DND-41 (cell line): ENCODE results near the gene FBN1.

Experiments used
- ATAC-seq: fragments of 200-7000 bp; cut with Tn5 transposase; 3 replicates; pipeline ENCODE4 v1.9.1; 2021; ENCODE audit warnings: low read depth; ENCODE audit not compliant: insufficient read depth
- DNase-seq: peaks from one replicate; pipeline ENCODE4 v3.0.0-alpha.2; 2020
- H2AFZ ChIP-seq: 2 replicates; pipeline ENCODE4 v1.6.0; 2012; ENCODE audit warnings: low read depth, low read length
- H3K27ac ChIP-seq: 2 replicates; pipeline ENCODE4 v1.5.1; 2012; ENCODE audit warnings: low read length, inconsistent platforms
- H3K27me3 ChIP-seq: fragments of 200-600 bp; sonication (generic); 2 replicates; pipeline ENCODE4 v1.6.0; 2012; ENCODE audit warnings: low read length, mild to moderate bottlenecking, inconsistent platforms; ENCODE audit not compliant: insufficient read depth, poor library complexity
- H3K36me3 ChIP-seq: 2 replicates; pipeline ENCODE4 v1.5.1; 2012; ENCODE audit warnings: low read length, inconsistent platforms; ENCODE audit not compliant: insufficient read depth
- H3K4me1 ChIP-seq: 2 replicates; pipeline ENCODE4 v1.5.1; 2012; ENCODE audit warnings: mild to moderate bottlenecking, low read length; ENCODE audit not compliant: insufficient read depth
- H3K4me2 ChIP-seq: 2 replicates; pipeline ENCODE4 v1.6.0; 2012; ENCODE audit warnings: mild to moderate bottlenecking, moderate library complexity, low read length, inconsistent platforms; ENCODE audit not compliant: insufficient read depth
- H3K4me3 ChIP-seq, 2 experiments: fragments of 200-600 bp in 1 of 2; shearing (Covaris generic) in 1 of 2; 2 replicates each; pipeline ENCODE4 v1.5.1; 2012 to 2016; ENCODE audit warnings: inconsistent platforms in 2 of 2, low read length in 2 of 2, mild to moderate bottlenecking in 2 of 2, low read depth in 1 of 2, moderate library complexity in 1 of 2
- H3K79me2 ChIP-seq: 2 replicates; pipeline ENCODE4 v1.6.0; 2012; ENCODE audit warnings: low read length, inconsistent platforms; ENCODE audit not compliant: insufficient read depth
- H3K9ac ChIP-seq: 2 replicates; pipeline ENCODE4 v1.6.0; 2012; ENCODE audit warnings: low read depth, mild to moderate bottlenecking, inconsistent platforms, low read length, moderate library complexity
- H3K9me3 ChIP-seq: 2 replicates; pipeline ENCODE4 v1.5.1; 2012; ENCODE audit warnings: low read length, moderate library complexity, mild to moderate bottlenecking, inconsistent platforms; ENCODE audit not compliant: insufficient read depth, severe bottlenecking
- H4K20me1 ChIP-seq: 2 replicates; pipeline ENCODE4 v1.6.0; 2012; ENCODE audit warnings: low read length; ENCODE audit not compliant: insufficient read depth
- CTCF ChIP-seq: IDR thresholded peaks from 2 replicates; pipeline ENCODE4 v1.5.1; 2012; ENCODE audit warnings: borderline replicate concordance, low read length, moderate library complexity, mild to moderate bottlenecking; ENCODE audit not compliant: poor library complexity, severe bottlenecking; ENCODE audit errors: extremely low read depth
- EZH2 ChIP-seq: IDR thresholded peaks from 3 replicates; pipeline ENCODE4 v1.6.1; 2012; ENCODE audit warnings: borderline replicate concordance, low read depth, mild to moderate bottlenecking, moderate library complexity, low read length, inconsistent platforms; ENCODE audit not compliant: severe bottlenecking

FBN1 gene

GRCh38 chr15:48556159-48556897 is 89.2 kb downstream of the FBN1 start:
- Histone ChIP-seq H3K9me3 (no peaks in the 10 kb centered on the region), H3K27ac (no peak overlapping the region), H3K27me3 (no peaks in the 10 kb centered on the region), H3K9ac (no peak overlapping the region), H3K4me2 (no peak overlapping the region), H3K4me1 (no peaks in the 10 kb centered on the region), H3K79me2 (no peaks in the 10 kb centered on the region), H2AFZ (no peak overlapping the region), H3K4me3 (no peak overlapping the region), H4K20me1 (no peaks in the 10 kb centered on the region), H3K36me3 (no peaks in the 10 kb centered on the region)
- TF ChIP-seq CTCF = no peak
- TF ChIP-seq EZH2 = no peak
- DNase-seq (no peak), ATAC-seq (no peak)

- Histone ChIP-seq H3K9me3 (no peaks in the 10 kb centered on the region), H3K9ac (no peak overlapping the region), H3K27ac (no peak overlapping the region), H3K4me3 (no peak overlapping the region), H3K27me3 (no peaks in the 10 kb centered on the region), H2AFZ (no peak overlapping the region), H3K4me2 (no peak overlapping the region), H3K4me1 (no peaks in the 10 kb centered on the region), H4K20me1 (no peaks in the 10 kb centered on the region), H3K79me2 (no peaks in the 10 kb centered on the region), H3K36me3 (no peaks in the 10 kb centered on the region)
- TF ChIP-seq CTCF (no peak), EZH2 (no peak)
- no peak for DNase-seq
- no peak for ATAC-seq
Measured at GRCh38 chr15:48555241-48555881, 90.1 kb downstream of the FBN1 start.

- TF ChIP-seq CTCF (no peak), EZH2 (no peak)
- Histone ChIP-seq H3K36me3 (no peaks in the 10 kb centered on the region), H3K27me3 (no peaks in the 10 kb centered on the region), H3K4me2 (no peak overlapping the region), H3K4me3 (no peak overlapping the region), H3K9ac (no peak overlapping the region), H3K9me3 (no peaks in the 10 kb centered on the region), H3K4me1 (no peaks in the 10 kb centered on the region), H3K79me2 (no peaks in the 10 kb centered on the region), H3K27ac (no peak overlapping the region), H4K20me1 (no peaks in the 10 kb centered on the region), H2AFZ (no peak overlapping the region)
- ATAC-seq (no peak), DNase-seq (no peak)
Measured at GRCh38 chr15:48554112-48554511, 91.4 kb downstream of the FBN1 start.
